ENCODE results near the gene WNT3A. TPM values are rescaled to one million over a fixed set of nuclear protein-coding genes. Genes with fewer than 3 reads are reported as not detected.
A peak's percentile ranks its signal among the peaks of the same experiment; 100 is the strongest.

Gene WNT3A
- total and polyA plus RNA-seq, 10 donors = not detected

- whole genome bisulfite sequencing, 5 donors = 57 to 71% (median 64%) methylated on average over 20 to 21 of the region's 21 CpGs
- Histone ChIP-seq H3K9me3 (no peaks in the 10 kb centered on the region), H3K36me3 (no peaks in the 10 kb centered on the region), H3K27ac (no peak overlapping the region), H3K4me1 (peaks cover 3 to 47% (median 33%) of the 10 kb centered on the region in 6 donors), H3K4me3 (peak overlapping the region in 2 of 8 donors; percentile 11 to 60), H3K27me3 (replicated peaks in 1 of 7) (peaks cover 0 to 83% (median 51%) of the 10 kb centered on the region in 7 donors)
- TF ChIP-seq CTCF (IDR thresholded peaks at IDR 0.05 in 8 of 11, conservative IDR thresholded peaks at IDR 0.05 in 3 of 11) (no peak), POLR2AphosphoS5 (IDR thresholded peaks at IDR 0.05) (no peak)
- DNase-seq = peak; percentile 67
- intact Hi-C loops (cut with DNase I; ENCODE audit: low total_unique reads) = no loop called here
Measured at GRCh38 chr1:228009828-228010775, 3.3 kb downstream of the WNT3A start.

GRCh38 chr1:228010921-228011320, 4.1 kb downstream of the WNT3A start:
- H3K4me3 ChIP-seq = no peak overlapping the region
- H3K9me3 ChIP-seq = no peaks in the 10 kb centered on the region
- H3K4me1 ChIP-seq = peaks cover 3 to 42% (median 31%) of the 10 kb centered on the region in 6 donors
- H3K27me3 ChIP-seq (replicated peaks in 1 of 7) = peaks cover 0 to 74% (median 43%) of the 10 kb centered on the region in 7 donors
- intact Hi-C loops (cut with DNase I; ENCODE audit: low total_unique reads) = no loop called here
- no peak overlapping the region for H3K27ac ChIP-seq
- no peaks in the 10 kb centered on the region for H3K36me3 ChIP-seq
- no peak for TF ChIP-seq POLR2A (IDR thresholded peaks at IDR 0.05)
- TF ChIP-seq CTCF (IDR thresholded peaks at IDR 0.05 in 8 of 11, conservative IDR thresholded peaks at IDR 0.05 in 3 of 11) = no peak
- no peak for TF ChIP-seq POLR2AphosphoS5 (IDR thresholded peaks at IDR 0.05)
- DNase-seq = peak; percentile 67
- 72 to 83% (median 77%) methylated on average over 7 of the region's 7 CpGs for WGBS, 5 donors

- DNase-seq = peak; percentile 58
- peaks cover 0 to 66% (median 36%) of the 10 kb centered on the region in 7 donors for H3K27me3 ChIP-seq (replicated peaks in 1 of 7)
- no peaks in the 10 kb centered on the region for H3K9me3 ChIP-seq
- WGBS, 5 donors = 78 to 83% (median 80%) methylated on average over 15 to 16 of the region's 16 CpGs
- no peak overlapping the region for H3K4me3 ChIP-seq
- H3K27ac ChIP-seq = no peak overlapping the region
- no peaks in the 10 kb centered on the region for H3K36me3 ChIP-seq
- intact Hi-C loops (cut with DNase I; ENCODE audit: low total_unique reads) = no loop called here
- peaks cover 3 to 35% (median 24%) of the 10 kb centered on the region in 6 donors for H3K4me1 ChIP-seq
- TF ChIP-seq CTCF (IDR thresholded peaks at IDR 0.05 in 8 of 11, conservative IDR thresholded peaks at IDR 0.05 in 3 of 11) = no peak
- TF ChIP-seq POLR2A (IDR thresholded peaks at IDR 0.05) = no peak
- TF ChIP-seq POLR2AphosphoS5 (IDR thresholded peaks at IDR 0.05) = no peak
Measured at GRCh38 chr1:228011721-228012311, 5.0 kb downstream of the WNT3A start.

- peaks cover 0 to 59% (median 28%) of the 10 kb centered on the region in 7 donors for H3K27me3 ChIP-seq (replicated peaks in 1 of 7)
- WGBS, 5 donors = 75 to 91% (median 88%) methylated on average over 5 of the region's 5 CpGs
- peaks cover 0 to 28% (median 20%) of the 10 kb centered on the region in 6 donors for H3K4me1 ChIP-seq
- H3K9me3 ChIP-seq = no peaks in the 10 kb centered on the region
- TF ChIP-seq POLR2AphosphoS5 (IDR thresholded peaks at IDR 0.05) (no peak), CTCF (IDR thresholded peaks at IDR 0.05 in 8 of 11, conservative IDR thresholded peaks at IDR 0.05 in 3 of 11) (no peak), POLR2A (IDR thresholded peaks at IDR 0.05) (no peak)
- H3K27ac ChIP-seq = no peak overlapping the region
- H3K4me3 ChIP-seq = no peak overlapping the region
- DNase-seq = peak; percentile 29
- intact Hi-C loops (cut with DNase I; ENCODE audit: low total_unique reads) = no loop called here
- no peaks in the 10 kb centered on the region for H3K36me3 ChIP-seq
Measured at GRCh38 chr1:228012555-228012954, 5.8 kb downstream of the WNT3A start.

All from spleen (tissue), 11 donors.